ENCODE measurements around the gene KCNJ8. TPM values are rescaled to one million over a fixed set of nuclear protein-coding genes. Genes with fewer than 3 reads are reported as not detected.

KCNJ8 gene
- total and polyA plus RNA-seq, 8 donors, result 7.9 to 28.8 (median 21.5) TPM

DNA sequence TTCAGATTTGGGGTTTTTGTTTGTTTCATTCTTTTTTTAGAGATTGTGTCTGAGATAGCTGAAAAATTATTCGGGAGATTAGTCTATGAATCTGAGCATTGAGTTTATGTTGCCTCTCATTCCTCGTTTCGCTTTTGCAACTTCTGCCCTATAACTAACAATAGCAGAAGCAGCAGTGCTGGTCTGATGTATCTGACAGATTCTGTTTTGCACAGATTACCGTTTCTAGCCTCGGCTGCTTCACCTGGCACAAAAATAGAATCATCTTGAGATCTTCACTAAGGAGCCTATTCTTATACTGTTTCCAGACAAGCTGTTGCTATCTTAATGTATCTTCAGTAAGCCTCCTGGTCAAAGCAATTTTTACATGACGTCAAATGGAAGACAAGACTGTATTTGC, 29.2 kb downstream of the KCNJ8 start:
- TF ChIP-seq, protein P1, sequence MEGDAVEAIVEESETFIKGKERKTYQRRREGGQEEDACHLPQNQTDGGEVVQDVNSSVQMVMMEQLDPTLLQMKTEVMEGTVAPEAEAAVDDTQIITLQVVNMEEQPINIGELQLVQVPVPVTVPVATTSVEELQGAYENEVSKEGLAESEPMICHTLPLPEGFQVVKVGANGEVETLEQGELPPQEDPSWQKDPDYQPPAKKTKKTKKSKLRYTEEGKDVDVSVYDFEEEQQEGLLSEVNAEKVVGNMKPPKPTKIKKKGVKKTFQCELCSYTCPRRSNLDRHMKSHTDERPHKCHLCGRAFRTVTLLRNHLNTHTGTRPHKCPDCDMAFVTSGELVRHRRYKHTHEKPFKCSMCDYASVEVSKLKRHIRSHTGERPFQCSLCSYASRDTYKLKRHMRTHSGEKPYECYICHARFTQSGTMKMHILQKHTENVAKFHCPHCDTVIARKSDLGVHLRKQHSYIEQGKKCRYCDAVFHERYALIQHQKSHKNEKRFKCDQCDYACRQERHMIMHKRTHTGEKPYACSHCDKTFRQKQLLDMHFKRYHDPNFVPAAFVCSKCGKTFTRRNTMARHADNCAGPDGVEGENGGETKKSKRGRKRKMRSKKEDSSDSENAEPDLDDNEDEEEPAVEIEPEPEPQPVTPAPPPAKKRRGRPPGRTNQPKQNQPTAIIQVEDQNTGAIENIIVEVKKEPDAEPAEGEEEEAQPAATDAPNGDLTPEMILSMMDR (IDR thresholded peaks at IDR 0.05), result no peak
- WGBS, 2 donors, result 85 to 94% methylated on average over 6 of the region's 6 CpGs
- Histone ChIP-seq H3K36me3 (no peaks in the 10 kb centered on the region), H3K27me3 (no peaks in the 10 kb centered on the region), H3K27ac (no peak overlapping the region), H3K4me1 (no peaks in the 10 kb centered on the region), H3K4me3 (no peak overlapping the region), H3K9me3 (no peaks in the 10 kb centered on the region)
- ATAC-seq (no peak), DNase-seq (no peak), FAIRE-seq (no peak)
- intact Hi-C loops (cut with DNase I), result no loop called here

DNA sequence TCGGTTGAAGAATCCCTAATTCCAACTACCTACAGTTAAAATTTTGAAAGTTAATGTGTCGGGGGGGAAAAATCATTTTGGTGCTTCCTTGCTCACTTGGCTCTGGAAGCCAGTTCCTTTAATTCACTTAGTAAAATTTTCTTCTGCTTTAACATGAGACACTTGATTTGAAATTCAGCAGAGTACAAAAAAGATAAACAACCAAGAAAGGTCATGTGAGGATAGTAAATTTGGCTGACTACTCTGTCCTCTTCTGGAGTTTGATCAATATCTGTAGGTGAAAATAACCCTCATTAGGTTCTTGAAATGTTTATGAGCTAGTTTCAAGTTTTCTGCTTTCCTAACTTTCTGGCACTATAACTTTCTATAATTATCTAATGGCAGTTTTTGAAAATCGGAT, 43.4 kb downstream of the KCNJ8 start:
- no peak for FAIRE-seq
- Histone ChIP-seq H3K36me3 (no peaks in the 10 kb centered on the region), H3K9me3 (no peaks in the 10 kb centered on the region), H3K4me3 (no peak overlapping the region), H3K27ac (no peak overlapping the region), H3K4me1 (no peaks in the 10 kb centered on the region), H3K27me3 (no peaks in the 10 kb centered on the region)
- WGBS, 2 donors, result 81 to 89% methylated on average over 3 of the region's 3 CpGs
- DNase-seq, result no peak
- TF ChIP-seq, protein P1 (IDR thresholded peaks at IDR 0.05), result no peak
- intact Hi-C loops (cut with DNase I), result no loop called here
- no peak for ATAC-seq

DNA sequence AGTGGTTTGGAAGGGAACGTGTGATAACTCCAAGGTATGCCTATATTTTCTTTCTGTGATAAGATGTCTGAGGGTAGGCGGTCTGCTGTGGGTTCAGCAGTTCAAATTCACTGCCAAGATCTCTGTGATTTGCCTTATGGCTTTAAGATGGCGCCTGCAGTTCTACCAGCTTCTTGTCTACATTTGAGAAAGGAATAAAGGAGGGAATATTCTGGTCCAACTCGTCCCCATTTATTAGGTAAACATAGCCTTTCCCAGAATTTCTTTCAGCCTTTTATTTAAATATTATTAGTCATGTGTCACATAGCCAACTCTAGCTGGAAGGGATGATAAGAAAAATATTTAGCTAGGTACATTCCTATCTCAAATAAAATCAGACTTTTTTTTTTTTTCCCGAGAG, 48.8 kb downstream of the KCNJ8 start:
- peak in 1 of 4 donors; percentile 47 for ATAC-seq
- no peak overlapping the region for H3K4me3 ChIP-seq
- H3K27me3 ChIP-seq, result no peaks in the 10 kb centered on the region
- TF ChIP-seq, protein P1 (IDR thresholded peaks at IDR 0.05), result no peak
- DNase-seq, result no peak
- no peaks in the 10 kb centered on the region for H3K9me3 ChIP-seq
- no peaks in the 10 kb centered on the region for H3K36me3 ChIP-seq
- no peak for FAIRE-seq
- 48 to 52% methylated on average over 5 of the region's 5 CpGs for WGBS, 2 donors
- intact Hi-C loops (cut with DNase I), result no loop called here
- H3K4me1 ChIP-seq, result no peaks in the 10 kb centered on the region
- H3K27ac ChIP-seq, result no peak overlapping the region

DNA sequence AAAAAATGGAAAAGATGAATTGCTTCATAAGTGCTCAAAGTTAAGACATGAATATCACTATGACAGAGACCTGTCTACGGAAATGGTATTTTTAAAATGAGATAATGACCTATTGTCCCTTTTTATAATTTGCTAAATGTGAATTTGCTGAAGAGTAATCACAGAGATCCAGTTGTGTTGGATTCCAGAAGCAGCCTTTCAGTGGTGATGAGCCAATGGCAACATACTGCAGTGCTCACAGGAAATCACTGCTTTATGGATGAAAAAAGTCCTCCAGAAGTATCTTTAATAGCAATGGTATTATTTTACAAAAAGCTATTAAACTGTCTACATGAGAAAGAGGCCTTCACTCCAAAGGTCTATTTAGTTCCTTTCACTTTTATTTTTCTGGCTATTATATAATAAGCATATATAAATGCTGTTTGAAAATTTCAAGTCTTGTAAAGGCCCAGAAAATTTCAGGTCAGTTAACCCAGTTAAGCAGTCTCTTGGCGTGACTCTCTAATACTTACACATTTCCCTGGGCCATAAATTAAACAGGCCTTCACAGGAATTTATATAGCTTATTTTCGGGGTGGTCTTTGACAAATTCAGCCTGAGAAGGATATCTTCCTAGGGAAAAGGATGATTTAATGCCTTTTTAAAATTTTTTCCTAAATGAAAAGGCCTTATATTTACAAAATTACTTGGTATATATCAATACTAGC, 55.4 kb downstream of the KCNJ8 start:
- Histone ChIP-seq H3K4me1 (no peaks in the 10 kb centered on the region), H3K9me3 (no peaks in the 10 kb centered on the region), H3K27ac (no peak overlapping the region), H3K27me3 (no peaks in the 10 kb centered on the region), H3K36me3 (no peaks in the 10 kb centered on the region), H3K4me3 (no peak overlapping the region)
- 73 to 85% methylated on average over 3 of the region's 3 CpGs for WGBS, 2 donors
- no peak for ATAC-seq
- FAIRE-seq, result no peak
- intact Hi-C loops (cut with DNase I), result no loop called here
- DNase-seq, result no peak
- TF ChIP-seq, protein P1 (IDR thresholded peaks at IDR 0.05), result no peak

DNA sequence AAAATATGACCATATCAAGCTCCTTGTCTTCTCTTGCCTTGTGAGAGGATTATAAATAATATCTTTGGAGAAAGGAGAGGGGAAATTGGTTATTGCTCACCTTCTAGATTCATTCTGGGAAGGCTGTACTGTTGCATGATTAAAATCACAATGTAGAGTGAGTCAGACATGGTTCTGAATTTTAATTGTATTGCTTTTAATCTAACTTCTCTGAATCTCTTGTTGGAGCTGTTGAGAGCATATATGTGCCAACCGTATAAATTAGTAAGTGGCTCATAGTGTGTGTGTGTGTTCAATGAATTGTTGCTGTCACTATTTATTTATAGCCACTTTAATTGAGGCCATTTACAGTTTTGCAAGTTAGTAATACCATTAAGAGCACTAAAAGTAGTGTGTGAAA, 56.1 kb downstream of the KCNJ8 start:
- Histone ChIP-seq H3K36me3 (no peaks in the 10 kb centered on the region), H3K4me1 (no peaks in the 10 kb centered on the region)
- FAIRE-seq, result no peak

More for the DNA sequence above, 56.1 kb downstream of the KCNJ8 start:
- H3K27ac ChIP-seq, result no peak overlapping the region
- intact Hi-C loops (cut with DNase I), result no loop called here
- DNase-seq (no peak), ATAC-seq (no peak)
- H3K4me3 ChIP-seq, result no peak overlapping the region
- no peaks in the 10 kb centered on the region for H3K27me3 ChIP-seq
- TF ChIP-seq, protein P1 (IDR thresholded peaks at IDR 0.05), result no peak
- H3K9me3 ChIP-seq, result no peaks in the 10 kb centered on the region
- 66 to 70% methylated on average over 1 of the region's 1 CpG for WGBS, 2 donors

All from pancreas (tissue), 10 donors.